GM19438 (cell line): ENCODE results near the gene LMOD3.

Experiments
- ATAC-seq: cut with Tn5 transposase; IDR thresholded peaks from one replicate; pipeline ENCODE4 v1.9.1; 2021; ENCODE audit warnings: low read depth; ENCODE audit not compliant: unreplicated experiment

Gene LMOD3

DNA sequence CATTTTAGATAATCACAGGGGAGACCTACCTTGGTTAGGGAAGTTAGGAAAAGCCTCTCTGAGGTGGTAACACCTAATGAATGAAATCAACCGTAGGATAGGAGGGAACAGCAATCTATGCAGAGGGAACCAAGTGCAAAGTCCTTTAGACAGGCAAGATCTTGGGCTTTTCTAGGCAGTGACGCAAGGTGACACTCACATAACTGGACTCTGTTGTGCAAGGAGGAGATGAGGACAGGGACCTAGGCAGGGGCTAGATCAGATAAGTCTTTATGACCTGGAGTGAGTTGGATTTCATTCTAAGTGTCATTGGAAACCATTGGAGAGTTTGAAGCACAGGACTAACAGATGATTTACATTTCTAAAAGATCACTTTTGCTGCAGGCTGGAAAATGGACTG lies 4.6 kb upstream of the LMOD3 start:
- no peak for ATAC-seq

DNA sequence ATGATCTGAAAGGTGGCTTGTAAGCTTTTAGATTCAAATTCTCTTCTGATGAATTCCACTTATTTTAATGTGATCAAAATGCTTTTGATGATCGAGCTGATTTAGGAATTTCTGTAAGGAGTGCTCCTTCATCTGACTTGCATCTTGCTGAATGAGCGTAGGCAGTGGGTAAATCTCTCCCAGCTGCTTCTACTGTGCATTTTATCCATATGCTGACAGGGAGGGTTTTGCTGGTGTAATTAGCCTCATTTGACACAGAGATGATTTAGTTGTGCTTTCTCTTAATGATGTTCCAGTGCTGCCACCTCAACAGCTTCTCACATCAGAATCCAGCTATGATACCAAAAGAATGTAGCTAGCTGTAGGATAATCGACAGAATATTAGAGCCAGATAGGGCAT lies 3.8 kb upstream of the LMOD3 start:
- ATAC-seq: no peak

DNA sequence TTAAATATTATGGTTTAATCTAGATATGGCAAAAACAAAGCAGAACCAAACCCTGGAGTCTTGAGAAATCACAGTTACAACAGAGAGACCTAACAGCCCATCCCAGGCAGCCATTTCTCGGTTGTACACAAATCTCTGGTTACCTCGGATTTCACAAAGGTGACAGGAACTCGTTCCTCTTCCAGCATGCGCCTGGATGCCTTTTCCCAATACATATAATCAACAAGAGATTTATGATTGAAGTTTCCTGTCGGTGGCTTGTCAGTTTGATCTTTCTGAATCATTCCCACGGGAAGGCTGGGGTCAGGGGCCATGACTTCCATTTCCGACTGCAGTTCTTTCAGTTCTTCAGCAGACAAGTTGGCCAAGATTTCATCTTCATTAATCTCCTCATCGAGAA lies 445 bp downstream of the LMOD3 start:
- ATAC-seq: no peak

DNA sequence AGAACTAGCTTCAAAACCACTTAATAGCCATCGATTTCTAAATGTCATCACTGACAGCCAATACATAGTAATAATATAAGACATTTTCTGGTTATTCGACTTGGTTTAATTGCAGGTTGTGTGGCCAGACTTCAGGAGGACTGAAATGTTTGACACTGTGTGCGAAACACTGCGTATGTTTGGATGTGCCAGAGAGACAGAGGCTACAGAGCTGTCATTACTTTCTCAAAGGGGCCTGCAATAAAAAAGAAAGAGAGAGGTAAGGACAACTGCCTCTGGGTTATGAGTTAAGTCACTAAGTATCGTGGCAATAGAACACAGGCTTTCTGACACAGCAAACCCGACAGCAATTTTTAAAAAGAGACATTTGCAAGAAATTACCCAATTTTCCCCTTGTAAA lies 882 bp downstream of the LMOD3 start:
- ATAC-seq: no peak

DNA sequence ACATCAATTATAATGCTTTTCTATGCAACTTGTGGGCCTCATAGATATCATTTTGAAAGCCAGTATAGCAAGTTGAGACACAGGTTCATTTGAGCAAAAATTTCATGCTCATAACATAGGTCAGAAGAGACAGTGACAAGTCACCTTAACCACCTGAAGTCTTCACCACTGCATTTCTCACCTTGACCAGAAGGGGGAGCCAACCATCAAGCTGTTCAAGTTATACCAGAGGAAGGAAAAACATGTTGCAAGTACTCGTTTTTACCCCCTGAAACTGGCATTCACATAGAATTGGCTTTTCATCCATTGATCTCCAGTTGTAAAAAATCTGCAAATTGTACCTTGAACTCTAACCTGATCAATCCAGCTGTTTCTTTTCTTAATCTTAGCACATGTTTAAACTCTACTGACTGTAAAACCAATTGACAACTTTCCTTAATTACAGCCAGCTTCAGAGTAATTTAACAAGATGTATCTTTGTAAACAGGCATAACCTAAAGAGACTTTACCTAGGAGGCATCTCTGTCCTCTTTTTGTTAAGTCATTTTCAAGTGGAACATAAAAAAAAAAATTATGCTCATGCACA lies 1.4 kb downstream of the LMOD3 start:
- ATAC-seq: peak; percentile 75

DNA sequence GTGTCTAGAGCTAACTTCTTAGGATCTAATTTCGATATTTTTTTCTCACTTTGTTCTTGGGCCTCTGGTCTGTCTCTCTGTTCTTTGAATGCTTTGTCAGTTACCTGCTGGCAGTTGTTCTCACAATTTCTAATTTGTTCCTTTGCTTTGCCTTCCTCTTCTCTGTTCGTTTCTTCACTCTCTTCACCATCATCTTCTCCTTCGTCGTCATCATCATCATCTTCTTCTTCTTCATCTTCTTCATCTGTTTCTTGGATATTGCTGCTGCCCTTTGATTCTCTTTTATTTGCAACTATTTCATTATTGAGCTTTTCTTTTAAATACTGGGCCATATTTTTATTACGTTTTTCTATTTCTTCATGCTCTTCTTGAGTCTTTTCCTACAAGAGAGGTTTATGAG lies 2.7 kb downstream of the LMOD3 start:
- ATAC-seq: no peak

DNA sequence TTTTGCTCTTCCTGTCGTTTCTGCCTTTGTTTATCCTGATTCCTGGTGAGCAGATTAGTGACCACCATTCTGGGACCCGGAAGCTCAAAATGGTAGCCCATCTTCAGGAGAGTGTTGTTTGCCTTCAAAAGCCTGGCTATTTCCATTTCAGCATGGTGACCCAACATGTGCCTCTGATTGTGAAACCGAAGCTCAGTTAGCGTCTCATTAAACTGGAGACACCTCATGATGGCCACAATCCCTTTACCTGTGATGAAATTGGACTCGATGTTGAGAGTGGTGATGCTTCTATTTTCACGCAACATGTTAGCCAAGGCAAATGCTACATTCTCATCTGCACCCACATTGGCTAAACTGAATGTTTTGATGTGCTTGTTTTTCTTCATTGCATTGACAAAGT lies 3.3 kb downstream of the LMOD3 start:
- ATAC-seq: no peak

DNA sequence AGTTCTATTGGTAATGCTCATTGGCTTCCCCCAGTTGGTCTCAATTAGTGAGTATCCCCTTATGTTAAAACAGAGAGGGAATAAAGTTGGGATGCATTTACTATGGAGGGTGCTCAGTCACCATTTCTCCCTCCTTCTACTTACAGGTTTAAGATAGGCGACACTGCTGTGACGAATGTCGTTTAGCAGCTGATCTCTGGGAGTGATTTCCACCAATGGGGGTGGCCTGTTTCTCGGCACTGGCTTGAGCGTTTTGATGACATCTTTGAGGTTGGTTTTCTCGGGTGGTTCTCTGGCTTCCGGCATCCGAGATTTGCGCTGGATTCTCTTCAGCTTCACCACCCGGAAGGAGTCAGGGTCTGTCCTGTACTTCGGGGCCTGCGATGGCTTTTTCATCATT lies 3.8 kb downstream of the LMOD3 start:
- no peak for ATAC-seq

DNA sequence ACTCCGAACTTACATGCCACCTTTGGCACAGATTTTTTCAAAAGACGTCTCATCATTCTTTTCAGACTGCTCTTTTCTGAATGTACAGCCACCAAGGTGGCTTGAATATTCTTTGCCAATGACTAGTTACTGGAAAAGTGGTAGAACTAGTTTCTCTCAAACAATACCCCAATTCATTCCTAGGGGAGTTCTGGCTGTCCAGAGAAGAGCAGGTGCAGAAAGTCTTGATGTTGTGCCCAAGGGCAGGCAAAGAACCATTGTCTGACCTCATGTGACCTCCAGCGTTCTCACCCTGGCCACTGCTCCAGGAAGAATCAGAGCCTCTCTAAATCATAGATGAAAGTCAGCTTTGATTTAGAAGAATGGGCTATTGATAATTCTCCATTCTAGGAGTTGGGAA lies 5.5 kb downstream of the LMOD3 start:
- ATAC-seq: no peak

DNA sequence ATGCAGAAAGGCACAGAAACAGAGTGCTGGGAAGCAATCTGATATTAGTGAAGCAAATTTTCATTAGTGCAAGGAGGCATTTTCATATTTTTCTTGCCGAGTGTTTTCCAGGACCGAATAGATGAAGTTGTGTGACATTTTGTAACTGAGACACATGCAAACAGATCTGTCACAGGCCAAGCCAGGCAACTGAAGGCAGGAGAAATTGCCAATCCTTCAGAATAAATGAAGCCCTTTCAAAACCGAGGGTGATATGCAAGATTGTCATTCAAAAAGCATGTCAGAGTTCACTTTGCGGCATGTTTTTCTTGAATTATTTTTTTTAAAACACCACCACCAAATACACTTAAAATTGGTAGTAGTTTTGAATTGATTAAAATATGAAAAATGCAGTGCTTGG lies 6.2 kb downstream of the LMOD3 start:
- no peak for ATAC-seq

DNA sequence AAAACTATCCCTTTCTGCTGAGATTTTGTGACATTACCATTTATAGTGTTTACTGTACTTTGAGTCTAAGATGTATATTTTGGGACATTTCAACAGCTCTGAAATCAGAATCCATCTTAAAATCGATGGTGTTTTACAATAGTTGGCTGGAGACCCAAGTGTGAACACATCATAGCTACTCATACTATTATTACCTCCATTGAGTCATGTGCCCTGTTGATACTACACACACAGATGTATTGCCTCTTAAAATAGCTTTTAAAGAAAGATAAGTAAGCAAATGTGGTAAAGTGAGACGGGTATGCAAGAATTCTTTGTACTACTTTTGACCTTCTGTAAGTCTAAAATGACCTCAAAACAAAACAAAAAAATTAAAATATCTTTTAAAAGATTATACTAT lies 6.7 kb downstream of the LMOD3 start:
- no peak for ATAC-seq

DNA sequence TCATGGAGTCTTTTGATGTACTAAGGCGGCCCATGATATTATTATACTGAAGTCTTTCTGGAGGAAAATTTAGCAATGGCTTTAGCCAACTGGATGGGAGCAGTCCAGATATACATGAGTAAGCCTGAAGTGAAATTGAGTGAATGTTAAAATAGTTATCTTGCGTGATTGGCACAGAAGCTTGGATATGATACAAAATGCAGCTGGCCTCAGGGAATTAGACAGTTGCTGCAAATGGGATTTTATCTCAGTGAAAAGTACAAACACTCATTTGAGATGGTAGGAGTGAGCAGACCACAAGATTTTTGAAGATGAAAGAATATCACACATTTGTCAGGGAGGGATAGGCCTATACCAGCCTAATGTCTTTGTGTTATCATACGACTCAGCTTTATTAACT lies 8.9 kb downstream of the LMOD3 start:
- no peak for ATAC-seq

DNA sequence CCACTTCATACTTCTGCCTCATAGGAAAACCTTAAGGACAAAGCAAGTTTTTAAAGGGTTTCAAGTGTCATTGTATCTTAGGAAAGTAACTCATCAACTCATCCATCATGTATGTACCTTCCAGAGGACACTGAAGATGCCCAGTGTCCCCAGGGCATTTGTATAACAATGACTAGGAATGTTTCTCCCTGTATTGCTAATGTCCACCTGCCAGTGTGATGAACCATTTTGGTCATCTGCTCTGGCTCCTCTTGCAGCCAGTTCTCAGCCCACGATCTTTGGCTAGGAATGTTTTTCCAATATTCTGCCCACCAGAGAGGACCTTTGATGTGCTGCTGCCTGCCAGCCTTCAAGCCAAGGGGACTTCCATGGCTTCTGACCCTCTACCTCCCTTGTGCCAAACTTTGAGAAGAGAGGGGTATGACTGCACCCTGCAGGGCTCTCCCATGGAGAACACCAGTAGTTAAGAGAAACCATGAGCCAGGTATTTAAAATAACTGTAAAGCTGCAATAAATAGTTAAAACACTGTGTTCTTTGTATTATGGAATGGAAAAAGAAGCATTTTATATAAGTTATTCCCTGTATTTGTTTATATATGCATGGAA lies 11.4 kb downstream of the LMOD3 start:
- no peak for ATAC-seq

DNA sequence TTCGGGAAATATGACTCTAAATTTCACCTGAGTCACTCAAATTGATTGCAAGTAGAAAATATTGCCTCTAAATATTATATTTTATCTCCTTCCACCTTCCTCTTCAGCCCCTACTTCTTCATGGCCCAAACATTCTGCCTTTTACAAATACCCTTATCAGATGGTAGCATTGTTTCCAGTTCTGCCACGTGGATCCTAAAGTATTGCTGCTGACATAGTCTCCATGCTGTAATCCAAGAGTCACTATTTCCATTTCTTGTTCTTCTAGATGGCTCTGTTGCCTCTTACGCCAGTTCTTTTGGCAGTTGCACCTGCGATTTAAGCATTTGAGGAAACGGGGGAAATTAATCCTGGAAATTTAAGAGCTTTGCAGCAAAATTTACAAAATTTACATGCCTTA lies 13.6 kb downstream of the LMOD3 start:
- ATAC-seq: no peak

DNA sequence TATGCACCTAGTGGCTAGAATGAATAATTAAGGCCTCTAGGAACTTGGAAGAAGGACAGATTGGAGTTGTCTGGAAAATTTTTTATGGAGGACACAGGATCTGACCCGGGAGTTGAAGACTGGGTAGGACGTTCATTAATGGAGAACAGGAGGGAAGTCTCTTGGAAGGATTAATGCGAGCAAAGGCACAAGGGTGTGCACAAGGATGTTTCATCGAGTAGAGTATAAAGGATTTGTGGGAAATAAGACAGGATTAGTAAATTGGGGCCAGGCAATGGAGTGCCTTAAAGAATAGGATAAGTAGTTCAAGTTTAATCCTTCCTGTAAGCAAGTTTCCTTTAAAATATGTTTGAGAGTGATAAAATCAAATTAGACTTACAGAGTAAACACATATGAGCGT lies 14.6 kb downstream of the LMOD3 start:
- ATAC-seq: no peak

DNA sequence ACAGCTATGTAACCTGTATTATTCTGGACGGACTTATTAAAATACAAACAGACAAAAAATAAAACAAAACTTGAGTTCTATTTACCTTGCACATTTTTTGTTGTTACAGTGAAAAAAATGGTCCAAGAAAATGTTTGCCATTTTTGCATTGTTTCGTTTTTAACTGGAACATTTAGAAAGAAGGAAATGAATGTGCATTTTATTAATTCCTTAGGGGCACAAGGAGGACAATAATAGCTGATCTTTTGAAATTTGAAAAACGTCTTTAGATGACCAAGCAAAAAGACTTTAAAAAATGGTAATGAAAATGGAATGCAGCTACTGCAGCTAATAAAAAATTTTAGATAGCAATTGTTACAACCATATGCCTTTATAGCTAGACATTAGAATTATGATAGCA lies 17.1 kb downstream of the LMOD3 start:
- ATAC-seq: no peak

DNA sequence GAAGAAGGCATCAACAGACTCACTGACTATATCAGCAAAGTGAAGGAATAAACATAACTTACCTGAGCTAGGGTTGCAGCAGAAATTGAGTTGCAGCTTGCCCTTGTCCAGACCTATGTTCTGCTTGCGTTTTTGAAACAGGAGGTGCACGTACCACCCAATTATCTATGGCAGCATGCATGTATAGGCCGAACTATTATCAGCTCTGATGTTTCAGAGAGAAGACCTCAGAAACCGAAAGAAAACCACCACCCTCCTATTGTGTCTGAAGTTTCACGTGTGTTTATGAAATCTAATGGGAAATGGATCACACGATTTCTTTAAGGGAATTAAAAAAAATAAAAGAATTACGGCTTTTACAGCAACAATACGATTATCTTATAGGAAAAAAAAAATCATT lies 17.8 kb downstream of the LMOD3 start:
- no peak for ATAC-seq

DNA sequence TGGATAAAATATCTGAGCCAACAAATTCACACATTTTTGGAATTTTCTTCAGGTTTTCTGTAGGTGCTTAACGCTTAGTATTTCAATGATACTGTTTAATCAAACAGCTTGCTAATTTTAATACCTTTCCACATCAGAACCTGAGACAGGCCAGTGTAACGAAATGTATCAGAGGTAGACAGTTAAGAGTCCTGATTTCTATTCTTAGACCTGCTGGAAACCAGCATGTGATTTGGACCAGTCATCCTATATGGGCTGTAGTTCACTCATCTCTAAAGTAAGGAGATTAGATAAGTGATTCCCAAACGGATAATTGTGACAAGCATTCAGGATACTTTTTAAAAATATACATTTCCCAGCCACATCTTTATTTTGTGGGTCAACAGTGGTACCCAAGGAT lies 19.3 kb downstream of the LMOD3 start:
- ATAC-seq: no peak

DNA sequence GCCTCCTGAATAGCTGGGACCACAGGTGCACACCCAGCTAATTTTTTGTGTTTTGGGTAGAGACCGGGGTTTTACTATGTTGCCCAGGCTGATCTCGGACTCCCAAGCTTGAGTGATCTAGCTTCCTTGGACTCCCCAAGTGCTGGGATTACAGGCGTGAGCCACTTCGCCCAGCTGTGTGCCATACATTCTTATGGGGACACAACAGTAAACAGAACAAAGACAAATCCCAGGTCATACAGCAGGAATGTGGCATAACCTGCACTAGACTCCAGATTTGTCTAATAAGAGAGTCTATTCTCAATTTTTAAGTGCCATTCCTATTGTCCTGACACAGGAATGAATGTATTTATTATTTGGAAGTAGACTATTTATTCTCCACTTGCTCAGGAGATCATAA lies 20.0 kb downstream of the LMOD3 start:
- no peak for ATAC-seq

DNA sequence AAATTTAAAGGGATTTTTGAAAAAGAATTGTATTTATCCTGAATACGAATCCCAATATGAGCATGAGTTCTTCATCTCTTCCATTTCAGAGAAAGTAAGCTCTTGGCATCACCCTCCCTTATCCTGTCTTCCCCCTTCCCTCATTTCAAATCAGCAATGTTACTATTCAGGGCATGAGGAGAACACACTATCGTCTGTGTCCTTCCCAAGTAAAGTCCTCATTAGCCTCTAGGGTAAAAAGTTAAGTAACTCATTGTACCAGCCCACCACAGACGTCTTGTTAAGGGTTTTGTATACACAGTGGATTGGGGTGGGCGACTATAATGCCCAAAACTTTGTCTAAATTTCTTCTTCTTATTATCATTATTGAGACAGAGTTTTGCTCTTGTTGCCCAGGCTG lies 22.8 kb downstream of the LMOD3 start:
- ATAC-seq: no peak

DNA sequence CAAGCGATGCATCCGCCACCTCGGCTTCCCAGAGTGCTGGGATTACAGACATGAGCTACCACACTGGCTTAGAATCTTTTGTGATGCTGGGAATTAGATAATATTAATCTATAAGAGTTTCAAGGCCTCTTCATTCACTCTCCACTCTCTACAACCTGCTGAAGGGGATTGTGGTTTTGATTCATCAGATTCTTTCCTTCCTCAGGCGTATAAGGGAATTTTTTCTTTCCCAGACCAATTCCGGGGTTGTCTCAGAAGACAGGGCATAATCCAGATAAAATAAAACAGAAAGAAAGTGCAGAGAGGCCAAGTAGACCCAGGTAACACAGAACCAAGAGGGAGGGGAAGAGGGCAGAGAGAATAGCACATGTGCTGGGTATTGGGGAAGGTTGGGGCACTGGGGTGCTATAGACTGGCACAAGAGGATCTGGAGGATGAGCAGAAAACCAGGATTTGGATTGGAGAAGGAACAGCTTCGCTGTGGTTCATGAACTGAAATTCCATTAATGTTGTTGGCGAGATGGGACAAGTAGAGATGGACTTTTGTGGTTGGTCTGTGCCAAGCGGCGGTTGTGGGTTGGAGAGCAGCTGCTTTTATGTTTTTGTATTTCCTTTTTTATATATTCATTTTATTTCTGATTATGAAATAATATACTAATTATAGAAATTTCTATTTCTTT lies 24.8 kb downstream of the LMOD3 start:
- ATAC-seq: no peak

DNA sequence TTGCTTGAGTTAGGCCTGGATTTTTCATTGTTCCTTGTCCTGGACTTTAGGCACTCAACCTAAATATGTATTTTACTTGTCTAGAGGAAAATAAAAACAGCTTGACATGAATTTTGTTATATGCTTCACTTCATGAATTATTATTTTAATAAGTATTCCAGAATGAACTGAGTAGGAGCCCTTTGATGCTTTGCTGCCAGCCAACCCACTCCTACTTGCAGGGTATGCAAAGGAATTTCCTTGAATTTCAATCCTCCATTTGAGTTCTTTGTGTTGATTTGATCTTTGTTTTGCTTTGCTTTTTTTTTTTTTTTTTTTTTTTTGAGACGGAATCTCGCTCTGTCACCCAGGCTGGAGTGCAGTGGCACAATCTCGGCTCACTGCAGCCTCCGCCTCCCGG lies 26.1 kb downstream of the LMOD3 start:
- ATAC-seq: no peak
